K562 (cell line): ENCODE measurements around the gene SPEM2. TPM values are rescaled to one million over a fixed set of nuclear protein-coding genes. Genes with fewer than 3 reads are reported as not detected.

Experiments used
- ATAC-seq: fragments of 200-7000 bp; cut with Tn5 transposase; 3 replicates; pipeline ENCODE4 v1.9.1; 2020; ENCODE audit warnings: moderate library complexity
- BruUV-seq: library from RNA; stranded (reverse); fragments of 400-500 nt; replicated peaks from 2 replicates; lab custom pipeline; 2021; lab: Mats Ljungman, UMichigan
- CTCF ChIA-PET: fragments of 300-600 bp; formaldehyde crosslinking; extraction: SDS; loops from one replicate; lab custom pipeline; 2021; ENCODE audit warnings: low intra/inter-chr PET ratio; lab: Yijun Ruan, JAX
- POLR2A ChIA-PET: fragments of 300-600, 350-650 bp; sonication (Branson Sonifier 250); formaldehyde crosslinking; extraction: SDS; loops from one replicate; lab custom pipeline; 2021; ENCODE audit warnings: antibody characterized with exemption, inconsistent platforms; lab: Yijun Ruan, JAX
- DNase-seq, 4 experiments: peaks; one replicate each; pipeline versions ENCODE4 v3.0.0 to v3.0.0-alpha.2; 2011 to 2018; ENCODE audit warnings: low spot score in 3 of 4, mixed read lengths in 3 of 4; ENCODE audit errors: extremely low read depth in 1 of 4
- FAIRE-seq: peaks from 2 replicates; lab custom pipeline; 2011; peaks lifted over from hg19 to GRCh38; lab: Jason Lieb, UNC
- H2AFZ ChIP-seq: 2 replicates; pipeline ENCODE4 v1.6.0; 2011; ENCODE audit warnings: low read depth, low read length, control low read depth, inconsistent platforms
- H3K27ac ChIP-seq: fragments of 200-600 bp; 3 replicates; pipeline ENCODE4 v1.8.0; 2011; ENCODE audit warnings: low read depth, mild to moderate bottlenecking, control low read depth, inconsistent platforms, low read length, moderate library complexity, mixed read lengths; ENCODE audit errors: extremely low read depth
- H3K27me3 ChIP-seq, 2 experiments: fragments of 300-600 bp in 1 of 2; 2 replicates in 1 of 2; 3 replicates in 1 of 2; pipeline versions ENCODE4 v1.6.0 to v1.8.0; 2011; ENCODE audit warnings: inconsistent platforms in 2 of 2, low read length in 2 of 2, mild to moderate bottlenecking in 1 of 2, mixed read lengths in 1 of 2, moderate library complexity in 1 of 2; ENCODE audit not compliant: control insufficient read depth in 2 of 2, insufficient read depth in 2 of 2
- H3K36me3 ChIP-seq: fragments of 300-600 bp; 3 replicates; pipeline ENCODE4 v1.8.0; 2011; ENCODE audit warnings: mild to moderate bottlenecking, low read length, inconsistent platforms; ENCODE audit not compliant: control insufficient read depth, insufficient read depth
- H3K4me1 ChIP-seq, 2 experiments: fragments of 200-600 bp in 1 of 2; replicated peaks in 1 of 2; 2 replicates in 1 of 2; 3 replicates in 1 of 2; pipeline versions ENCODE4 v1.5.1 to v1.8.0; 2011; ENCODE audit warnings: inconsistent platforms in 2 of 2, low read length in 2 of 2, mild to moderate bottlenecking in 1 of 2, mixed read lengths in 1 of 2, moderate library complexity in 1 of 2; ENCODE audit not compliant: control insufficient read depth in 2 of 2, insufficient read depth in 2 of 2
- H3K4me2 ChIP-seq: 2 replicates; pipeline ENCODE4 v1.6.1; 2011; ENCODE audit warnings: low read length, control low read depth, inconsistent platforms, mixed read lengths; ENCODE audit not compliant: insufficient read depth
- H3K4me3 ChIP-seq: fragments of 200-600 bp; sonication (generic), shearing (Covaris generic); 2 replicates; pipeline ENCODE4 v1.5.1; 2016; ENCODE audit warnings: control low read depth, inconsistent platforms
- H3K79me2 ChIP-seq: fragments of 200-600 bp; 3 replicates; pipeline ENCODE4 v1.8.0; 2011; ENCODE audit warnings: low read length, inconsistent platforms; ENCODE audit not compliant: control insufficient read depth, insufficient read depth
- H3K9ac ChIP-seq, 2 experiments: 2 replicates each; pipeline versions ENCODE4 v1.6.0 to v1.6.1; 2011; ENCODE audit warnings: low read depth in 2 of 2, low read length in 2 of 2, control low read depth in 1 of 2, inconsistent platforms in 1 of 2, mild to moderate bottlenecking in 1 of 2, mixed read lengths in 1 of 2; ENCODE audit not compliant: insufficient read depth in 1 of 2
- H3K9me1 ChIP-seq: one replicate; pipeline ENCODE4 v1.6.0; 2011; ENCODE audit warnings: inconsistent platforms, mild to moderate bottlenecking, low read length, moderate library complexity; ENCODE audit not compliant: control insufficient read depth, insufficient read depth
- H3K9me3 ChIP-seq: replicated peaks from 2 replicates; pipeline ENCODE4 v1.5.1; 2011; ENCODE audit warnings: low read depth, low read length, inconsistent platforms; ENCODE audit not compliant: control insufficient read depth, insufficient read depth
- H4K20me1 ChIP-seq: replicated peaks from 2 replicates; pipeline ENCODE4 v1.6.1; 2011; ENCODE audit warnings: low read length, inconsistent platforms, mixed read lengths; ENCODE audit not compliant: control insufficient read depth, insufficient read depth
- AFF4 ChIP-seq: sonication (generic); formaldehyde crosslinking; IDR thresholded peaks from 2 replicates; pipeline ENCODE4 v1.8.0; 2023; ENCODE audit warnings: mild to moderate bottlenecking, missing genetic modification reagents
- ATF1 ChIP-seq, 2 experiments: fragments of 450-650 bp in 1 of 2; IDR thresholded peaks; 2 replicates each; pipeline ENCODE4 v1.6.1; 2016; ENCODE audit warnings: missing compliant biosample characterization in 1 of 2, missing genetic modification characterization in 1 of 2
- C11orf30 ChIP-seq: fragments of 450-650 bp; IDR thresholded peaks from 2 replicates; pipeline ENCODE4 v1.6.1; 2016; ENCODE audit warnings: low read depth, mild to moderate bottlenecking
- CREB5 ChIP-seq: fragments of 250-450 bp; sonication (Bioruptor Pico); IDR thresholded peaks from 2 replicates; pipeline ENCODE4 v1.5.0; 2020; ENCODE audit warnings: mild to moderate bottlenecking
- FOXK2 ChIP-seq, 2 experiments: fragments of 450-650 bp; IDR thresholded peaks in 1 of 2; conservative IDR thresholded peaks in 1 of 2; 2 replicates each; pipeline ENCODE4 v1.6.1; 2016; ENCODE audit warnings: low read depth in 2 of 2, mild to moderate bottlenecking in 1 of 2
- MCM5 ChIP-seq: fragments of 450-650 bp; IDR thresholded peaks from 2 replicates; pipeline ENCODE4 v1.6.1; 2016; ENCODE audit warnings: low read depth
- MITF ChIP-seq: IDR thresholded peaks from 2 replicates; pipeline ENCODE4 v1.6.1; 2014; ENCODE audit warnings: antibody characterized with exemption
- PHTF2 ChIP-seq: fragments of 250-450 bp; sonication (Bioruptor Pico); IDR thresholded peaks from 2 replicates; pipeline ENCODE4 v1.5.0; 2021; ENCODE audit warnings: mild to moderate bottlenecking
- RFX1 ChIP-seq: fragments of 450-650 bp; IDR thresholded peaks from 2 replicates; pipeline ENCODE4 v1.6.1; 2016; ENCODE audit warnings: mild to moderate bottlenecking, moderate library complexity
- SLC30A9 ChIP-seq: fragments of 250-450 bp; sonication (Bioruptor Pico); IDR thresholded peaks from 2 replicates; pipeline ENCODE4 v1.8.0; 2022; ENCODE audit warnings: mild to moderate bottlenecking, moderate library complexity
- STAT5B ChIP-seq: fragments of 250-450 bp; sonication (Bioruptor Pico); IDR thresholded peaks from 2 replicates; pipeline ENCODE4 v1.8.0; 2021; ENCODE audit warnings: mild to moderate bottlenecking, inconsistent platforms
- XRCC4 ChIP-seq: IDR thresholded peaks from one replicate; pipeline ENCODE4 v1.6.1; 2011; ENCODE audit not compliant: insufficient read depth, insufficient read length; ENCODE audit errors: extremely low read depth
- ZKSCAN1 ChIP-seq: fragments of 150-350 bp; IDR thresholded peaks from 2 replicates; pipeline ENCODE4 v1.6.1; 2016; ENCODE audit warnings: low read depth, low read length
- ZNF695 ChIP-seq: fragments of 450-650 bp; formaldehyde crosslinking; IDR thresholded peaks from 2 replicates; pipeline ENCODE4 v1.4.0; 2020; ENCODE audit warnings: mild to moderate bottlenecking, moderate library complexity
- WGBS: fragments of 100-300 bp; shearing (Covaris generic); methylation state at CpG from one replicate; pipeline ENCODE4 v1.1.6; 2016; ENCODE audit warnings: low coverage, mixed read lengths; ENCODE audit not compliant: insufficient coverage; ENCODE audit errors: missing lambda C conversion rate; 5-methylcytosine and 5-hydroxymethylcytosine counted together
- in situ Hi-C: fragments of 300-500 bp; cut with MboI; formaldehyde crosslinking; loops from 4 replicates; pipeline ENCODE4 v1.15.0; 2018; ENCODE audit warnings: inconsistent platforms, mixed read lengths
- intact Hi-C: fragments of 100-400 bp; cut with micrococcal nuclease; formaldehyde crosslinking; loops from 2 replicates; pipeline ENCODE4 v1.14.2; 2022
- polyA plus RNA-seq, 8 experiments: library from polyadenylated mRNA; depleted of rRNA in 4 of 8; stranded (reverse) in 5 of 8; unstranded in 3 of 8; fragments of >200 nt; fragmentation: Nextera tagmentation in 2 of 8; fragmentation: Illumina TruSeq in 1 of 8; extraction: Ambion mirVana in 2 of 8; extraction: Trizol in 1 of 8; gene quantifications; 2 replicates each; pipeline versions ENCODE4 v1.2.1 to v1.2.3, GENCODE V29; 2011 to 2014; ENCODE audit warnings: inconsistent platforms in 1 of 8, missing spikeins in 1 of 8
- total RNA-seq, 7 experiments: library from RNA; depleted of rRNA in 6 of 7; stranded (reverse); fragments of >200 nt in 6 of 7; fragmentation: Illumina TruSeq in 2 of 7; extraction: Trizol in 2 of 7; gene quantifications; 2 replicates each; pipeline versions ENCODE4 v1.2.1 to v1.2.3, GENCODE V29; 2011 to 2021; ENCODE audit warnings: low replicate concordance in 1 of 7

SPEM2 gene
- total and polyA plus RNA-seq, 9 of the 15 experiments (the other 6 are each of a cell fraction or from before 2014, with no cell fraction given), result not detected

GRCh38 chr17:7428557-7428956 is 3.1 kb downstream of the SPEM2 start, which contains the start of gene SPEM3:
Gene SPEM3 (plus strand): TSS chr17:7428857. CDS start chr17:7428903, 46 bp downstream.
- in situ Hi-C loops, result no loop called here
- peaks cover 0 to 14% of the 10 kb centered on the region in 2 experiments; a peak in 2 of 5 replicates for H3K4me1 ChIP-seq
- H3K9me3 ChIP-seq, result no peaks in the 10 kb centered on the region
- FAIRE-seq (no peak), DNase-seq (no peak)
- H3K27me3 ChIP-seq, result no peaks in the 10 kb centered on the region
- no peaks in the 10 kb centered on the region for H3K36me3 ChIP-seq
- no peaks in the 10 kb centered on the region for H3K79me2 ChIP-seq
- WGBS, result 0% methylated on average over 3 of the region's 5 CpGs
- no peak within 1 kb of the TSS for H2AFZ ChIP-seq
- no TSS peak for BruUV-seq
- H4K20me1 ChIP-seq, result no peaks in the 10 kb centered on the region
- no peaks in the 10 kb centered on the region for H3K9me1 ChIP-seq
- no peak for TF ChIP-seq ZKSCAN1
- no peak for TF ChIP-seq XRCC4
- no peak for TF ChIP-seq SLC30A9 (CRISPR knock-in tag)
- TF ChIP-seq RFX1, result no peak
- no peak for TF ChIP-seq CREB5 (CRISPR knock-in tag)
- TF ChIP-seq PHTF2 (CRISPR knock-in tag), result no peak
- TF ChIP-seq ZNF695 (CRISPR knock-in tag), result no peak
- TF ChIP-seq STAT5B (CRISPR knock-in tag), result no peak
- no peak for TF ChIP-seq C11orf30
- TF ChIP-seq FOXK2 (conservative IDR thresholded peaks at IDR 0.05 in 1 of 2, IDR thresholded peaks at IDR 0.05 in 1 of 2; ENCODE audit: low read depth in 2 of 2), result no peak
- no peak for TF ChIP-seq MCM5
- TF ChIP-seq MITF, result no peak
- TF ChIP-seq ATF1 (CRISPR knock-in tag; IDR thresholded peaks at IDR 0.05), result no peak
- TF ChIP-seq ATF1 (tag; IDR thresholded peaks at IDR 0.05), result no peak
- no peak for TF ChIP-seq AFF4 (CRISPR knock-in tag)
- TF ChIP-seq, all 486 proteins: peak for 0
- intact Hi-C loops, result no loop called here
- no peak within 1 kb of the TSS for H3K4me2 ChIP-seq
- ChIA-PET CTCF (no interaction called here), POLR2A (interaction anchor here (0.6 kb wide), 1 partner anchor 221 kb away, joined by 4 read pairs; no protein-coding TSS in a partner anchor)
- no peak within 1 kb of the TSS for H3K27ac ChIP-seq
- no peak within 1 kb of the TSS for H3K9ac ChIP-seq
- no peak for ATAC-seq
- no peak within 1 kb of the TSS for H3K4me3 ChIP-seq
